H1 (cell line): ENCODE results near the gene FAM98C. TPM values are rescaled to one million over a fixed set of nuclear protein-coding genes. Genes with fewer than 3 reads are reported as not detected.
A peak's percentile ranks its signal among the peaks of the same experiment; 100 is the strongest.

Experiments
- CTCF ChIA-PET: fragments of 300-600 bp; sonication (Branson Sonifier 250); formaldehyde crosslinking; loops from one replicate; lab custom pipeline; 2021; ENCODE audit not compliant: partially characterized antibody; lab: Charles Lee
- POLR2A ChIA-PET: fragments of 300-600 bp; sonication (Branson Sonifier 250); formaldehyde crosslinking; loops from one replicate; lab custom pipeline; 2021; ENCODE audit warnings: inconsistent platforms; ENCODE audit not compliant: partially characterized antibody; lab: Charles Lee
- DNase-seq, 2 experiments: peaks; one replicate each; pipeline versions ENCODE4 v3.0.0 to v3.0.0-alpha.2; 2010 to 2022; ENCODE audit warnings: low spot score in 2 of 2, low read depth in 1 of 2, mixed read lengths in 1 of 2
- FAIRE-seq: peaks from 2 replicates; lab custom pipeline; 2011; peaks lifted over from hg19 to GRCh38; lab: Jason Lieb, UNC
- H2AFZ ChIP-seq: 2 replicates; pipeline ENCODE4 v1.8.1; 2012; ENCODE audit warnings: low read length, inconsistent platforms
- H2AK5ac ChIP-seq: 2 replicates; pipeline ENCODE4 v1.6.1; 2013; ENCODE audit warnings: low read depth, low read length
- H2BK120ac ChIP-seq: replicated peaks from 2 replicates; pipeline ENCODE3; 2013; ENCODE audit warnings: low read depth, low read length, inconsistent platforms
- H2BK12ac ChIP-seq: 2 replicates; pipeline ENCODE4 v1.6.1; 2013; ENCODE audit warnings: low read depth, low read length
- H2BK15ac ChIP-seq: 2 replicates; pipeline ENCODE4 v1.6.1; 2013; ENCODE audit warnings: low read length
- H2BK20ac ChIP-seq: 2 replicates; pipeline ENCODE4 v1.6.1; 2013; ENCODE audit warnings: low read length
- H2BK5ac ChIP-seq: 2 replicates; pipeline ENCODE4 v1.6.1; 2013; ENCODE audit warnings: low read depth, low read length
- H3K14ac ChIP-seq: 2 replicates; pipeline ENCODE4 v1.6.1; 2013; ENCODE audit warnings: inconsistent platforms; ENCODE audit not compliant: insufficient read length
- H3K18ac ChIP-seq: 2 replicates; pipeline ENCODE4 v1.6.1; 2013; ENCODE audit warnings: low read length; ENCODE audit errors: extremely low read depth
- H3K23ac ChIP-seq: 2 replicates; pipeline ENCODE4 v1.6.1; 2013; ENCODE audit warnings: inconsistent platforms; ENCODE audit not compliant: insufficient read length
- H3K23me2 ChIP-seq: 2 replicates; pipeline ENCODE4 v1.6.1; 2013; ENCODE audit warnings: low read depth, low read length
- H3K27ac ChIP-seq: 2 replicates; pipeline ENCODE4 v1.6.1; 2011; ENCODE audit warnings: low read depth, low read length, inconsistent platforms
- H3K27me3 ChIP-seq, 4 experiments: replicated peaks in 1 of 4; 1 replicate in 1 of 4; 2 replicates in 3 of 4; pipeline versions ENCODE4 v1.6.1 to v1.8.1; 2011 to 2013; ENCODE audit warnings: low read length in 3 of 4, mild to moderate bottlenecking in 3 of 4, inconsistent platforms in 2 of 4, mixed read lengths in 2 of 4, moderate library complexity in 1 of 4; ENCODE audit not compliant: control insufficient read depth in 3 of 4, insufficient read depth in 3 of 4; ENCODE audit errors: extremely low read depth in 1 of 4
- H3K36me3 ChIP-seq, 4 experiments: 2 replicates each; pipeline versions ENCODE4 v1.6.1 to v1.8.1; 2011 to 2013; ENCODE audit warnings: mild to moderate bottlenecking in 4 of 4, low read length in 3 of 4, moderate library complexity in 2 of 4, control low read depth in 1 of 4, inconsistent platforms in 1 of 4; ENCODE audit not compliant: insufficient read depth in 4 of 4, control insufficient read depth in 2 of 4
- H3K4ac ChIP-seq: replicated peaks from 2 replicates; pipeline ENCODE3; 2013; ENCODE audit warnings: low read length, low read depth, mixed read lengths, inconsistent platforms; ENCODE audit not compliant: insufficient read length
- H3K4me1 ChIP-seq, 4 experiments: replicated peaks in 1 of 4; 1 replicate in 1 of 4; 2 replicates in 3 of 4; pipeline versions ENCODE4 v1.6.1 to v1.8.1; 2011 to 2013; ENCODE audit warnings: low read length in 3 of 4, inconsistent platforms in 2 of 4, mixed read lengths in 1 of 4; ENCODE audit not compliant: insufficient read depth in 4 of 4, control insufficient read depth in 3 of 4
- H3K4me2 ChIP-seq, 2 experiments: 2 replicates each; pipeline versions ENCODE4 v1.6.1 to v1.8.1; 2011 to 2013; ENCODE audit warnings: low read depth in 2 of 2, low read length in 2 of 2, control low read depth in 1 of 2, inconsistent platforms in 1 of 2, mild to moderate bottlenecking in 1 of 2; ENCODE audit not compliant: insufficient read depth in 1 of 2
- H3K4me3 ChIP-seq, 4 experiments: fragments of 200-600, 300-600 bp in 1 of 4; sonication (generic), shearing (Covaris generic), sonication (Bioruptor Twin) in 1 of 4; 2 replicates each; pipeline versions ENCODE4 v1.5.1 to v1.8.1; 2011 to 2016; ENCODE audit warnings: low read length in 4 of 4, low read depth in 3 of 4, control low read depth in 2 of 4, inconsistent platforms in 2 of 4, mild to moderate bottlenecking in 2 of 4, mixed read lengths in 1 of 4, moderate library complexity in 1 of 4; ENCODE audit not compliant: insufficient read depth in 2 of 4; ENCODE audit errors: extremely low read depth in 1 of 4
- H3K56ac ChIP-seq: replicated peaks from 2 replicates; pipeline ENCODE3; 2013; ENCODE audit warnings: low read depth, mild to moderate bottlenecking, mixed read lengths, low read length, inconsistent platforms; ENCODE audit not compliant: insufficient read length
- H3K79me1 ChIP-seq: 2 replicates; pipeline ENCODE4 v1.6.1; 2013; ENCODE audit warnings: low read depth, low read length, control low read depth
- H3K79me2 ChIP-seq, 2 experiments: 2 replicates each; pipeline versions ENCODE4 v1.6.1 to v1.8.1; 2012 to 2013; ENCODE audit warnings: low read length in 2 of 2, mild to moderate bottlenecking in 2 of 2, inconsistent platforms in 1 of 2; ENCODE audit not compliant: insufficient read depth in 2 of 2, control insufficient read depth in 1 of 2
- H3K9ac ChIP-seq, 4 experiments: replicated peaks in 1 of 4; 1 replicate in 1 of 4; 2 replicates in 3 of 4; pipeline versions ENCODE4 v1.6.1 to v1.8.1; 2011 to 2013; ENCODE audit warnings: low read depth in 3 of 4, low read length in 3 of 4, control low read depth in 2 of 4, mild to moderate bottlenecking in 2 of 4, moderate library complexity in 2 of 4, inconsistent platforms in 1 of 4; ENCODE audit errors: extremely low read depth in 1 of 4
- H3K9me3 ChIP-seq, 2 experiments: 2 replicates each; pipeline versions ENCODE4 v1.6.1 to v1.8.1; 2012 to 2013; ENCODE audit warnings: mild to moderate bottlenecking in 2 of 2, moderate library complexity in 2 of 2, control low read depth in 1 of 2, inconsistent platforms in 1 of 2, low read depth in 1 of 2, low read length in 1 of 2, mixed read lengths in 1 of 2; ENCODE audit not compliant: insufficient read depth in 2 of 2
- H4K20me1 ChIP-seq, 2 experiments: replicated peaks in 1 of 2; 2 replicates each; pipeline versions ENCODE3 to v1.8.1; 2011 to 2013; ENCODE audit warnings: inconsistent platforms in 2 of 2, low read length in 2 of 2, mild to moderate bottlenecking in 1 of 2; ENCODE audit not compliant: insufficient read depth in 2 of 2, control insufficient read depth in 1 of 2
- H4K5ac ChIP-seq: 2 replicates; pipeline ENCODE4 v1.6.1; 2013; ENCODE audit warnings: low read length, low read depth, mixed read lengths, inconsistent platforms; ENCODE audit not compliant: insufficient read length
- H4K8ac ChIP-seq: 2 replicates; pipeline ENCODE4 v1.8.0; 2013; ENCODE audit warnings: mild to moderate bottlenecking, moderate library complexity, low read length, inconsistent platforms; ENCODE audit not compliant: insufficient read depth; ENCODE audit errors: extremely low read depth
- H4K91ac ChIP-seq: replicated peaks from 2 replicates; pipeline ENCODE3; 2013; ENCODE audit warnings: low read length, mixed read lengths, inconsistent platforms; ENCODE audit not compliant: insufficient read length
- CBX8 ChIP-seq: fragments of 300-800, 300-1000 bp; sonication (generic); IDR thresholded peaks from 2 replicates; pipeline ENCODE4 v1.7.1; 2016; ENCODE audit warnings: low read depth, low read length, borderline replicate concordance
- CHD2 ChIP-seq: IDR thresholded peaks from 2 replicates; pipeline ENCODE4 v1.6.1; 2012; ENCODE audit warnings: low read length, improper control_type of control experiment
- CREB1 ChIP-seq: IDR thresholded peaks from 2 replicates; pipeline ENCODE4 v1.6.1; 2012; ENCODE audit warnings: inconsistent platforms
- CTBP2 ChIP-seq: IDR thresholded peaks from 2 replicates; pipeline ENCODE4 v1.7.0; 2011; ENCODE audit warnings: borderline replicate concordance, mild to moderate bottlenecking, moderate library complexity, mixed read lengths, low read length; ENCODE audit not compliant: insufficient read depth, insufficient read length
- KDM1A ChIP-seq: fragments of 200-600, 300-600 bp; sonication (generic); IDR thresholded peaks from 2 replicates; pipeline ENCODE4 v1.7.1; 2016; ENCODE audit warnings: mild to moderate bottlenecking, low read length, borderline replicate concordance
- KDM4A ChIP-seq: IDR thresholded peaks from one replicate; pipeline ENCODE4 v1.7.1; 2012; ENCODE audit warnings: low read depth, mild to moderate bottlenecking, moderate library complexity, low read length, inconsistent platforms; ENCODE audit not compliant: severe bottlenecking
- RNF2 ChIP-seq: fragments of 200-900, 300-1000 bp; sonication (generic); IDR thresholded peaks from 2 replicates; pipeline ENCODE4 v1.7.1; 2016; ENCODE audit warnings: borderline replicate concordance, low read depth, mild to moderate bottlenecking, antibody characterized with exemption, low read length; ENCODE audit not compliant: poor library complexity, severe bottlenecking; ENCODE audit errors: missing control alignments
- SP2 ChIP-seq: IDR thresholded peaks from 2 replicates; pipeline ENCODE4 v1.6.1; 2012; ENCODE audit warnings: mild to moderate bottlenecking, low read length, inconsistent platforms
- WGBS, 2 experiments: shearing (Covaris generic) in 1 of 2; methylation state at CpG; one replicate each; pipeline versions ENCODE4 v1.1.6 to v1.1.7; 2013 to 2015; ENCODE audit warnings: low lambda C conversion rate in 2 of 2, mixed read lengths in 2 of 2, inconsistent platforms in 1 of 2, low coverage in 1 of 2, missing lambda C conversion rate in 1 of 2; ENCODE audit not compliant: insufficient replicate concordance in 2 of 2, insufficient coverage in 1 of 2, insufficient read length in 1 of 2; ENCODE audit errors: extremely low coverage in 1 of 2, missing lambda C conversion rate in 1 of 2; 5-methylcytosine and 5-hydroxymethylcytosine counted together
- polyA plus RNA-seq, 7 experiments: library from polyadenylated mRNA; depleted of rRNA in 3 of 7; stranded (reverse) in 5 of 7; unstranded in 2 of 7; fragments of >200 nt in 5 of 7; fragments of 200-250 nt in 2 of 7; gene quantifications; 1 replicate in 5 of 7; 2 replicates in 1 of 7; 4 replicates in 1 of 7; pipeline versions ENCODE4 v1.2.1 to v1.2.3, GENCODE V29; 2011 to 2013; ENCODE audit warnings: missing spikeins in 2 of 7, mixed read lengths in 2 of 7
- total RNA-seq: library from RNA; stranded (reverse); fragmentation: NEBNext Ultra II Directional; extraction: Animal tissue kit (Norgen Biotek cat#: 25700); gene quantifications from 2 replicates; pipeline ENCODE4 v1.2.1, GENCODE V29; 2021
- TF ChIP-seq, protein P1 (sequence below): IDR thresholded peaks from 2 replicates; pipeline ENCODE4 v1.6.1; 2011; ENCODE audit warnings: low read length, improper control_type of control experiment

Gene FAM98C
- total and polyA plus RNA-seq, 2 of the 8 experiments (the other 6 are each of a cell fraction or from before 2014, with no cell fraction given), result 6.1 to 9.4 TPM

GRCh38 chr19:38457202-38457601 lies 54.3 kb downstream of the FAM98C start:
- Histone ChIP-seq H4K8ac (0 out of 2 replicates have a peak overlapping the region, but pooled peaks have one; percentile 53), H3K56ac (no peak overlapping the region), H3K27me3 (no peaks in the 10 kb centered on the region), H2BK20ac (no peak overlapping the region), H3K14ac (no peak overlapping the region), H3K4me3 (no peak overlapping the region), H4K5ac (no peak overlapping the region), H3K79me2 (no peaks in the 10 kb centered on the region), H2AFZ (no peak overlapping the region), H2AK5ac (no peak overlapping the region), H3K18ac (no peak overlapping the region), H2BK120ac (no peak overlapping the region), H3K23ac (no peak overlapping the region), H3K79me1 (no peaks in the 10 kb centered on the region), H2BK12ac (no peak overlapping the region), H3K4me1 (peaks cover 0 to 5% (median 2%) of the 10 kb centered on the region in 4 experiments; a peak in 5 of 7 replicates), H3K36me3 (peaks cover 19 to 43% (median 33%) of the 10 kb centered on the region in 4 experiments), H2BK5ac (no peak overlapping the region), H3K9me3 (no peaks in the 10 kb centered on the region), H3K9ac (no peak overlapping the region), H3K4me2 (no peak overlapping the region), H3K4ac (no peak overlapping the region), H2BK15ac (no peak overlapping the region), H3K27ac (no peak overlapping the region), H4K20me1 (peaks cover 2 to 5% of the 10 kb centered on the region in 2 experiments), H4K91ac (no peak overlapping the region), H3K23me2 (no peaks in the 10 kb centered on the region; the same call in 1 of the 2 replicates)
- CTCF ChIA-PET, result no interaction called here
- DNase-seq (no peak), FAIRE-seq (no peak)
- POLR2A ChIA-PET, result no interaction called here
- 93% methylated on average over 5 of the region's 5 CpGs; no CpG with 5 or more reads in 1 of the 2 experiments for WGBS, 2 experiments
- TF ChIP-seq, protein P1, sequence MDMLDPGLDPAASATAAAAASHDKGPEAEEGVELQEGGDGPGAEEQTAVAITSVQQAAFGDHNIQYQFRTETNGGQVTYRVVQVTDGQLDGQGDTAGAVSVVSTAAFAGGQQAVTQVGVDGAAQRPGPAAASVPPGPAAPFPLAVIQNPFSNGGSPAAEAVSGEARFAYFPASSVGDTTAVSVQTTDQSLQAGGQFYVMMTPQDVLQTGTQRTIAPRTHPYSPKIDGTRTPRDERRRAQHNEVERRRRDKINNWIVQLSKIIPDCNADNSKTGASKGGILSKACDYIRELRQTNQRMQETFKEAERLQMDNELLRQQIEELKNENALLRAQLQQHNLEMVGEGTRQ, result no peak
- TF ChIP-seq CBX8, result no peak
- TF ChIP-seq CREB1, result no peak
- TF ChIP-seq CHD2, result no peak
- TF ChIP-seq KDM4A, result no peak
- TF ChIP-seq CTBP2, result no peak
- TF ChIP-seq KDM1A, result no peak
- TF ChIP-seq RNF2, result no peak
- no peak for TF ChIP-seq SP2
